ENCODE measurements around the gene GFM1.

Gene GFM1

DNA sequence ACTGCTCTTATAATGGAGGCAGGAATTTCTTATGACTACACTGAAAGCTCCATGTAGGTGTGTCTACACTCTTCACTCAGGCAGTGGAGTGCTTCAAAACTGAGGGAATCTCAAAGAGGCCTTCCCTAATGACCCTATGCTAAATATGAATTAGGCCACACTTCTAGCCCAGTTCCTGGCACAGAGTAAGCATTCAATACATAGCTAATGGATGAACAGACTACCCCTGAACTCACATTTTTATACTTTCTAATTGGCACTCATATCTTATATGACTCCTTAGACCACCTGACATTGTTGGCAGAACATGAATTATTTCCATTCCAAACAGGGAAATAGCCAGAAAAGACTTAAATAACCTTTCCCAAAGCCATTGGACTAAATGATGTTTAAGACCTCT, 84.5 kb downstream of the GFM1 start:
- no peak for DNase-seq

DNA sequence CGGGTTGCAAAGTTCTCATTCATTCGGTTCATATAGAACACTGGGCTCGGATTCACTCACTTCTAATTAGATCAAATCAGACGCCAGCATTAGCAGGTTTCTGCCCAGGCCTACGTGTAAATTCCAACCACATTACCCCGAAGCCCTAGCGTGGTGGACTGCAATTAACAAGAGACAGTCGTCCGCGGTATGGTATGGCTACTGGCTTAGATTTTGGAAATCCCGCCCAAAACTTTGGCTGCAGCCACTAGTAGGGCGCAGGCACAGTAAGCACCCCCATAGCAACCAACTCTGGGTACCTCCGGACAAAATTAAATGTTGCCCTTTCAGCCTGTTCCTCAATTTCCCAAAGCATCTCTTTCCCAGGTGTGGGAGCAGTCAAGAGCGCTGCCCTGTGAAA, 87.2 kb downstream of the GFM1 start:
- no peak for DNase-seq

DNA sequence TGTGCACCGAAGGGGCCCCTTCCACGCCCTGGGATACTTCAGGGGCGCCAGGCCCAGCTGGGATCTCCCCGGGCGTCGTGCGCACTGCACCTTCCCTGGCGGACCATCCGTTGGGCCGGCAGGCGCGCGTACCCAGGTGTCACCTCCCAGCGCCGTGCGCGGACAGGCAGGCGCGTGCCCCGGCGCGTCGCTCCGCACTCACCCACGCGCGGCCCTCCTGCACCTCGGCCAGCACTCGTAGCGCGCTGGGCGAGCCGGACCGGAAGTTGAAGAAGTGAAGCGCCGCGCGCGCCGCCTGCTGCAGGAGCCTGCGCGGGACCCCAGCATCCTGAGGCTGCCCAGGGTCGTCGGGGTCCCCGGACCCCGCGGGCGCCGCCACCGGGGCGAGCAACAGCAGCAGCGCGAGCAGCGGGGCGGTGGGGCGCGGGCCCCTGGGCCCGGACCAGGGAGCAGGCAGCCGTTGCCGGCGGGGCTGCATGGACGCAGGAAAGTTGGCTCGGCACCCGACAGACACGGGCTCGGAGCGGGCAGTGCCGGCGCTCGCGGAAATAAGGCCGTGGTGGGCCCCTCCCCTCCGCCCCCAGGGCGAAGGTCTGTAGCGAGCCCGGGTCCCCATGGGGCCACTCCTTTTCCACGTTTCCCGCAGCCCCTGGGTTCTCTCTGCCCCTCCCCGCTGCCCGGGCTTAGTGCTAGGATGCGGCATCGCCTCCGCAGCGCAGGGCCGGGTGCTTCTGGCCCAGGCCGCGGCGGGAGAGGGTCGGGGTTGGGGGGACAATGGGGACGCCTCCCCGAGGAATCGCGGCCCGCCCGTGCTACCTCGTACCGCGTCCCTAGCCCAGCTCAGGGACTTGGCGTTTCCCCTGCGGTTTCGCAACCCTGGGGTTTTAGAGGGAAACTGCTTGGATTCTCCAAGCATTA, 87.9 kb downstream of the GFM1 start, which contains the start of gene RARRES1:
Gene RARRES1, minus strand, starts transcription at position 520 of the 918 bp plus-strand sequence. Its CDS starts 42 bp downstream, at position 478.
- DNase-seq: no peak

DNA sequence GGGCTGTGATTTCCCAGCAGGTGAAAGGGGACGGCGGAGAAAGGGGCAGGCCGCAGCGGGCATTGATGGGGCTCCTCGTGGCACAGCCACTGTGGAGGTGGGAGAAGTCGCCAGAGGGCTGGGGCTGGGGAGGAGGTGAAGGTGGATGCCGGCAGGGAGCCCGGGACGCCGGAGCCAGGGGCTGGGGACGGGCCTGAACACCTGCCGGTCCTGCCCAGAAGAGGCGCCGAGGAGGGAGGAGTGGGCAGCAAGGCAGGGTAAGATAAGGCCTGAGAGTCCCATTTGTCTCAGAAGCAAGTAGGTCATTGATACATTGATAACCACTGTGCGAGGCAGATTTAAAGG, 88.5 kb downstream of the GFM1 start:
- no peak for DNase-seq

DNA sequence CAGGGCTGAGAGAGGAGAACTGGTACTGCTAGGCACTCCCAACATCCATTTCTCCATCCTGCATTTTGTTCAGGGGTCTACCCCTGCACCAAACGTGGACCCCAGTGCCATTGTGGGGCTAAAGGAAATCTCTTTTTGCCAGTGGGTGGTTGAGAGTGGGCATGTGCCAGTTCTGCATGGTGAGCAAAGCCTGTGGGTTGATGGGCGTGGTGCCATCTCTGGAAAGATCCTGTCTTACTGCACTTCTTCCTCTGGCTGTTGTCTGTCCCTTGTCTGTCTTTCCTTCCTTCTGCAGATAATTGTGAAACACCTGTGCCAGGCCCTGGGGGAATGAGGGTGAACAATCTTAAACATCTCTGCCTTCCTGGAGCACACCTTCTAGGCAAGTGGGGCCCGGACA, 89.3 kb downstream of the GFM1 start:
- no peak for DNase-seq

DNA sequence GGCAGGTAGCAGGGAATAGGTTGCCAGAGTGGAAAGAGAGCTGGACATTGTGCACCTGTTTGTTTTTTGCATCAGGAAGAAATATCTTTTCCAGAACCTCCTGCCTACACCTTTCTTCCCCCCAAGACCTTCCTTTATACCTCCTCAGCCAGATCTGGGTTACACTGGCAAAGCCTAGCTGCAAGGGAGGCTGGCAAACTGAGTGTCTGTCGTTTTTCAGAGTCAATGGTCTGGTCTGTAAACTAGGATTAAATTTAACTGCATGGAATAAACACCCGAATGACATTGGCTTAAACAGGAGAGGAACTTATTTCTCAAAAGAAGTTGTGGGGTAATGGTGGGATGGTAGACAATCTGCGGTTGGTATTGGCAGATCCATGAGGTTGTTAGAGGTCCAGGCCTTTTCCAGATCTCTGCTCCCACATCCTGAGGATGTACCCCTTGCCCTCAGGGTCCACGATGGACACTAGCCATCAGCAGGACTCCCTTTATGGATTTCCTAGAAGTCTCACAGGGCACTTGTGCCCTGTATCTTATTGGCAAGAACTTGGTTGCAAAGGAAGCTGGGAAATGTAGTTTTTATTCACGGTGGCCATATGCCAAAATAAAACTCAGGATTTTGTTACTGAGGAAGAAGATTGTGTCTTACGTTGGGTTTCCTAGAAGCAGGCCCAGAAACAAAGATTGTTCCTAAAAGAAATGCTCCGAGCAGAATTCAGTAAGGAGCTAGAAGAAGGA, 91.1 kb downstream of the GFM1 start:
- DNase-seq: no peak

DNA sequence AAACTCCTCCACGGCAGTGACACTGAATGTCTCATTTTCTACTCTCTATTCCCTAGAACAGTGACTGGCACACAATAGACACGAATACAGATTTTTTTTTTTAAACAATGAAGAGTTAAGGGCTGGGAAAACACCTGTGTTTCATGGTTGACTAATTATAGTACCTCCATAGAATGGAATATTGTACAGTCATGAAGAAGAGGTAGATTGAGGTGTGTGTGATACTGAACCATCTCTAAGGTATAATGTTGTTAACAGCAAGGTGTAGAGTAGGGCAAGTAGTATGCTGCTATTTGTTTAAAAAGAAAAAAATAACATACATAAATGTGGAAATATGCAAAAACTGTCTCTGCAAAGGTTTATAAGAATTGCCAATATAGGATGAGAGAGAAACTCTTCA, 93.1 kb downstream of the GFM1 start:
- no peak for DNase-seq

DNA sequence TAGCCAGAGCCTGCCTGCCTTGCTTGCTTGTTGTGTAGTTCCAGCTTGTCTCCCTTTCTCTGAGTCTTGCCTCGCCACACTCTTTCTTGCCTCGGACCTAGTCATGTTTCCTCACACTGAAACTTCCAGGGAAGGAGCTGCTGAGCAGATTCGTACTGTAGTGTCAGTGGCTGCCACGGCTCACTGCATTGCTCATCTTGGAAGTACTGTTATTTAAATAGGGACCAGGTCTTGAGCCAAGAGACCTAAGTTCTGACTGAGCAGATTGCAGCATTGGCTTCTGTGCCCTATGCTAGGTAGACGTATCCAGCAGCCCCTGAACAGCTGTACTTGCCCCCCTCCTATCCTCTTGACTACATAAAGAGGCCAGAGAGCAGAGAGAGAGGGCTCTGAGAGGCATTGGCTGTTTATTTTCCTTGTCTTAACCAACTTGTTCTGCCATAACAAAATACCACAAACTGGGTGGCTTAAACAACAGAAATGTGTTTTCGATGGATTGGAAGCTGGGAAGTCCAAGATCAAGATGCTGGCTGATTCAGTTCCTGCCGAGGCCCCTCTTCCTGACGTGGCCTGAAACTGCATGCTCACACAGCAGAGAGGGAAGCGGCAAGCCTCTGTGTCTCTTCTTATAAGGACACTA, 93.8 kb downstream of the GFM1 start:
- no peak for DNase-seq

DNA sequence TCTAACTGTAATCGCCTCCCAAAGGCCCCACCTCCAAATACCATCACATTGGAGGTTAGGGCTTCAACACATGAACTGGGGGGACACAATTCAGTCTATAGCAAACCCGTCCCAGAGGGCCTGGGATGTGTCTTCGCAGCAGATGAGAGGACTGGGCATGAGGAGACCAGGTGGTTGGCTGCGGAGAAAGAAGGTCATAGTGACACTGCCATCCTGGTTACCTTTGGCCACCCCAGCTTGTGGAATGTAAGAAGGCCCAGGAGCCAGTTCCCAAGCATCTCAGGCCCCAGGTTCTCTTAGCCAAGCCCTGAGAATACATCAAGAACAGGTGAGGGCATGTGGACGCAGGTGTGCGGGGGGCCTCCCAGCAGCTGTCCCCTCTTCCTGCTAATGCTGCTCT, 94.3 kb downstream of the GFM1 start:
- DNase-seq: no peak

DNA sequence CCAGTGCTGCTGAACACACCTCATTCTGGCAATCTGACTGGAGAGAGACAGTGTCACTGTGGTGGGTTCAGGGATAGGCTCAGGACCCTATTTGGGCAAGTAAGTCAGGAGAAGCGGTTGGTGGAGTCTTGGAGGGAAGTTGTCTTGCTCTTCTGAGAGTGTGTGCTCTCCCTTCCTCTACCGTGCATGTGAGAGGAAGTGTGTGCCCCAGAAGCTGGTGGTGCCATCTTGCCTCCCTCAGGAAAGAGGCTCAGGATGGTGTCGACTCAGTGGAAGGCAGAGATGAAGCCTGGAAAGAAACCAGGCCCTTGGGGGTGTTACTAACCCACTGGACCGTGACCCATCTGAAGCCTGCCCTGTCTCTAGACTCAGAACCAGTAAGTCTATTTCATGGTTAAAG, 94.8 kb downstream of the GFM1 start:
- DNase-seq: no peak

DNA sequence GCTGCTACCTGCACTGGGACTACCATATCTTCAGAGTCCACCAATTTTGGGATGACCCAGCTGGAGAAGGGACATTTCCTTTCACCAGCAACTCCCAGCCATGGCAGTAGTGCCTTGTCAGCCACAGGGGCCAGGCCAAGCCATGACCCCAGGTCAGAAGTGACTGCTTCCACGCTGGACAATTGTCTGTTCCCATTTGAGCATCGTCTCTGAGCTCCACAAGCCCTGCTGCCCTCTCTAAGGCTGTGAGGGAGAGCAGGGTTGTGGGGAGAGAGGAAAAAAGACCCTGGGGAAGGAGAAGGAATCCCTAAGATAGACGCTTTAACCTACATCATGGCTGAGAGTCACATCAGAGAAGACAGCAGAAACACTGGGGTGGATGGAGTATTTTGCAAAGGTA, 95.3 kb downstream of the GFM1 start:
- no peak for DNase-seq
